ENCODE results near the gene CCDC74A.
"Not testable (repeated sequence)": the region's sequence is repeated elsewhere in the genome, so short reads cannot be mapped to it uniquely, and the experiment has no call there.

CCDC74A gene

DNA sequence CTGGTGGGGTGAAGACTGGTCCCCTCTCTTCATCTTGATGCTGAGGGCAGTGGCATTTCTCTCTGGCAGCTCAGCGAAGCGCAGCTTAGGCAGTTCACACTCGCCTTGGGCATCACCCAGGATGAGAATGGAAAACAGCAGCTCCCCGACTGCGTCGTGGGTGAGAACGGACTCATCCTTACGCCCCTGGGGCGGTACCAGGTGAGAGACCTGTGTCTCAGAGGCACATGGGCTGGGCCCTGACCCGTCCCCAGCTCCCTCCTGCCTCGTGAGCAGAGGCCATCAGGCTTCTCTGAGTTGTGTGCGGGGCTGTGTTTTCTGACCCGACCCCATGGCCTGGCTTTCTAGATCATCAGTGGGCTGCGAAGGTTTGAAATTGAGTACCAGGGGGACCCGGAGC lies 8.2 kb upstream of the CCDC74A start:
- no peak for DNase-seq (ENCODE audit: low read depth in 1 of 2, low spot score in 1 of 2)

DNA sequence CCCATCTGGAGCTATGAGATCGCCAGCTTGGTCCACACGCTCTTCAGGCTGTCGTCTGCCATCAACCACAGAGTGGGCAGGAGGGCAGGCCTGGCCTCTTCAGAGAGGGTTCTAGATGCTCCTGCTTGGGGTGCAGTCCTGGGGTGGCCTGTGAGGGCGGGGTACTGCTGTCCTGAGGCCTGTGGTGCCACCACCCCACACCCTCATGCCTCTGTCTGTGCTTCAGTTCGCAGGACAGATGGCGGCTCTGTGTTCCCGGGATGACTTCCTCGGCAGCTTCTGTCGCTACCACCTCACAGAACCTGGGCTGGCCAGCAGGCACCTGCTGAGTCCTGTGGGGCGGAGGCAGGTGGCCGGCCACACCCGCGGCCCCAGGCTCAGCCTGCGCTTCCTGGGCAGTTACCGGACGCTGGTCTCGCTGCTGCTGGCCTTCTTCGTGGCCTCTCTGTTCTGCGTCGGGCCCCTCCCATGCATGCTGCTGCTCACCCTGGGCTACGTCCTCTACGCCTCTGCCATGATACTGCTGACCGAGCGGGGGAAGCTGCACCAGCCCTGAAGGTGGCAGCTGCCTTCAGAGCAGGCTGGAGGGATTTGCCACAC lies 7.7 kb upstream of the CCDC74A start:
- not testable (repeated sequence) for H3K4me3 ChIP-seq (replicated peaks; ENCODE audit: insufficient read depth, low read length); H3K27me3 ChIP-seq (ENCODE audit: insufficient read depth, poor library complexity, severe bottlenecking); DNase-seq (ENCODE audit: low read depth in 1 of 2, low spot score in 1 of 2); H3K27ac ChIP-seq (replicated peaks)

More for the DNA sequence above, 8.2 kb upstream of the CCDC74A start:
- no peaks in the 10 kb centered on the region for H3K27me3 ChIP-seq (ENCODE audit: insufficient read depth, poor library complexity, severe bottlenecking)
- no peak overlapping the region for H3K27ac ChIP-seq (replicated peaks)
- H3K4me3 ChIP-seq (replicated peaks; ENCODE audit: insufficient read depth, low read length) = no peak overlapping the region
- no peak for TF ChIP-seq SPI1 (IDR thresholded peaks at IDR 0.05; ENCODE audit: borderline replicate concordance, low read depth)
- no peak for TF ChIP-seq POLR2AphosphoS5 (IDR thresholded peaks at IDR 0.05; ENCODE audit: low read depth)
- TF ChIP-seq GABPA (IDR thresholded peaks at IDR 0.05; ENCODE audit: low read depth) = no peak
- no peak for TF ChIP-seq CTCF (IDR thresholded peaks at IDR 0.05; ENCODE audit: insufficient read depth, low read length)
- TF ChIP-seq, protein P1, sequence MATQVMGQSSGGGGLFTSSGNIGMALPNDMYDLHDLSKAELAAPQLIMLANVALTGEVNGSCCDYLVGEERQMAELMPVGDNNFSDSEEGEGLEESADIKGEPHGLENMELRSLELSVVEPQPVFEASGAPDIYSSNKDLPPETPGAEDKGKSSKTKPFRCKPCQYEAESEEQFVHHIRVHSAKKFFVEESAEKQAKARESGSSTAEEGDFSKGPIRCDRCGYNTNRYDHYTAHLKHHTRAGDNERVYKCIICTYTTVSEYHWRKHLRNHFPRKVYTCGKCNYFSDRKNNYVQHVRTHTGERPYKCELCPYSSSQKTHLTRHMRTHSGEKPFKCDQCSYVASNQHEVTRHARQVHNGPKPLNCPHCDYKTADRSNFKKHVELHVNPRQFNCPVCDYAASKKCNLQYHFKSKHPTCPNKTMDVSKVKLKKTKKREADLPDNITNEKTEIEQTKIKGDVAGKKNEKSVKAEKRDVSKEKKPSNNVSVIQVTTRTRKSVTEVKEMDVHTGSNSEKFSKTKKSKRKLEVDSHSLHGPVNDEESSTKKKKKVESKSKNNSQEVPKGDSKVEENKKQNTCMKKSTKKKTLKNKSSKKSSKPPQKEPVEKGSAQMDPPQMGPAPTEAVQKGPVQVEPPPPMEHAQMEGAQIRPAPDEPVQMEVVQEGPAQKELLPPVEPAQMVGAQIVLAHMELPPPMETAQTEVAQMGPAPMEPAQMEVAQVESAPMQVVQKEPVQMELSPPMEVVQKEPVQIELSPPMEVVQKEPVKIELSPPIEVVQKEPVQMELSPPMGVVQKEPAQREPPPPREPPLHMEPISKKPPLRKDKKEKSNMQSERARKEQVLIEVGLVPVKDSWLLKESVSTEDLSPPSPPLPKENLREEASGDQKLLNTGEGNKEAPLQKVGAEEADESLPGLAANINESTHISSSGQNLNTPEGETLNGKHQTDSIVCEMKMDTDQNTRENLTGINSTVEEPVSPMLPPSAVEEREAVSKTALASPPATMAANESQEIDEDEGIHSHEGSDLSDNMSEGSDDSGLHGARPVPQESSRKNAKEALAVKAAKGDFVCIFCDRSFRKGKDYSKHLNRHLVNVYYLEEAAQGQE (IDR thresholded peaks at IDR 0.05; ENCODE audit: insufficient replicate concordance, low read depth) = no peak

DNA sequence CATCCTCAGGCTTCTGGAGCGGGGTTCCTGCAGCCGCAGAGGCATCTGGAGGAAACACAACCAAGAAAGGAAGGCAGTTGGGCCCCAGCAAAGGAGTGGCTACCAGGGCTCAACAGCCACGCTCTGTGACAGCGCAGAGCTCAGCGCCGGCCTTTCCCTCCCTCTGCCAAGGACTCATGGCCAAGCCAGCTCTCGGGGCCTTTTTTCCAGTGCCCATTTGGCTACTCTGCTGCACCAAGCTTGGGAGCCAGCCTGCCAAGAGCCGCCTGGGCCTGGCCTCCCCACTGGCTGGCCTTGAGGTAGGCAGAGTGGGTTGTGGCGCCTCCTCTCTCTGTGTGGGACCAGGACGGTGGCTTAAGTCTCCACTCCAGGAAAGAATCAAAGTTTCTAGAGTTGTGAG lies 7.2 kb upstream of the CCDC74A start:
- TF ChIP-seq, protein P1 (IDR thresholded peaks at IDR 0.05; ENCODE audit: insufficient replicate concordance, low read depth) = no peak
- TF ChIP-seq POLR2AphosphoS5 (IDR thresholded peaks at IDR 0.05; ENCODE audit: low read depth) (no peak), SPI1 (IDR thresholded peaks at IDR 0.05; ENCODE audit: borderline replicate concordance, low read depth) (no peak), CTCF (IDR thresholded peaks at IDR 0.05; ENCODE audit: insufficient read depth, low read length) (no peak), GABPA (IDR thresholded peaks at IDR 0.05; ENCODE audit: low read depth) (no peak)
- Histone ChIP-seq H3K4me3 (replicated peaks; ENCODE audit: insufficient read depth, low read length) (no peak overlapping the region), H3K27me3 (ENCODE audit: insufficient read depth, poor library complexity, severe bottlenecking) (no peaks in the 10 kb centered on the region), H3K27ac (replicated peaks) (no peak overlapping the region)
- no peak for DNase-seq (ENCODE audit: low read depth in 1 of 2, low spot score in 1 of 2)

GRCh38 chr2:131521524-131521923 lies 6.2 kb upstream of the CCDC74A start:
- H3K27me3 ChIP-seq (ENCODE audit: insufficient read depth, poor library complexity, severe bottlenecking); H3K4me3 ChIP-seq (replicated peaks; ENCODE audit: insufficient read depth, low read length); DNase-seq (ENCODE audit: low read depth in 1 of 2, low spot score in 1 of 2); H3K27ac ChIP-seq (replicated peaks): not testable (repeated sequence)

All from HL-60 (cell line).